Caco-2 (cell line): Measurements from ENCODE around the gene NLGN1. TPM values are rescaled to one million over a fixed set of nuclear protein-coding genes. Genes with fewer than 3 reads are reported as not detected.

Experiments
- BruUV-seq: library from RNA; stranded (reverse); fragments of 400-500 nt; replicated peaks from 2 replicates; lab custom pipeline; 2021; lab: Mats Ljungman, UMichigan
- CTCF ChIA-PET: fragments of 300-600 bp; sonication (Branson Sonifier 250); formaldehyde crosslinking; loops from one replicate; lab custom pipeline; 2022; ENCODE audit warnings: antibody characterized with exemption; lab: Charles Lee
- POLR2A ChIA-PET: fragments of 300-600 bp; sonication (Branson Sonifier 250); formaldehyde crosslinking; loops from one replicate; lab custom pipeline; 2022; ENCODE audit warnings: antibody characterized with exemption; lab: Charles Lee
- DNase-seq, 2 experiments: peaks; one replicate each; pipeline versions ENCODE4 v3.0.0 to v3.0.0-alpha.2; 2020 to 2022
- H3K27me3 ChIP-seq: replicated peaks from 2 replicates; pipeline ENCODE4 v1.6.0; 2011; ENCODE audit warnings: low read length; ENCODE audit not compliant: control insufficient read depth, insufficient read depth
- H3K36me3 ChIP-seq: 2 replicates; pipeline ENCODE4 v1.5.1; 2011; ENCODE audit warnings: low read length; ENCODE audit not compliant: control insufficient read depth, insufficient read depth
- H3K4me1 ChIP-seq: fragments of 250-450 bp; sonication (Bioruptor Pico); 2 replicates; pipeline ENCODE4 v1.5.1; 2020; ENCODE audit warnings: mild to moderate bottlenecking
- H3K4me3 ChIP-seq: 2 replicates; pipeline ENCODE4 v1.5.1; 2011; ENCODE audit warnings: low read depth, mild to moderate bottlenecking, control low read depth, low read length
- H3K9me3 ChIP-seq: fragments of 250-450 bp; sonication (Bioruptor Pico); 2 replicates; pipeline ENCODE4 v1.5.1; 2020; ENCODE audit warnings: mild to moderate bottlenecking, moderate library complexity
- H3K27ac Mint-ChIP-seq: one replicate; pipeline ENCODE4 v1.8.0; 2022; ENCODE audit warnings: mixed read lengths; ENCODE audit not compliant: unreplicated experiment
- H3K27me3 Mint-ChIP-seq: one replicate; pipeline ENCODE4 v1.8.0; 2022; ENCODE audit warnings: mixed read lengths; ENCODE audit not compliant: insufficient read depth, unreplicated experiment
- H3K36me3 Mint-ChIP-seq: one replicate; pipeline ENCODE4 v1.8.0; 2022; ENCODE audit warnings: mild to moderate bottlenecking, mixed read lengths; ENCODE audit not compliant: insufficient read depth, unreplicated experiment
- H3K4me1 Mint-ChIP-seq: one replicate; pipeline ENCODE4 v1.8.0; 2022; ENCODE audit warnings: low read depth, mixed read lengths; ENCODE audit not compliant: unreplicated experiment
- H3K4me3 Mint-ChIP-seq: one replicate; pipeline ENCODE4 v1.8.0; 2022; ENCODE audit warnings: mild to moderate bottlenecking, moderate library complexity, mixed read lengths; ENCODE audit not compliant: unreplicated experiment
- H3K9me3 Mint-ChIP-seq: one replicate; pipeline ENCODE4 v1.8.0; 2022; ENCODE audit warnings: mixed read lengths; ENCODE audit not compliant: unreplicated experiment
- CTCF ChIP-seq, 2 experiments: fragments of 200-600 bp in 1 of 2; IDR thresholded peaks; 1 replicate in 1 of 2; 2 replicates in 1 of 2; pipeline versions ENCODE4 v1.5.1 to v1.8.0; 2011 to 2022; ENCODE audit warnings: antibody characterized with exemption in 1 of 2, control low read depth in 1 of 2, inconsistent platforms in 1 of 2, low read depth in 1 of 2, low read length in 1 of 2, mild to moderate bottlenecking in 1 of 2, moderate library complexity in 1 of 2; ENCODE audit not compliant: insufficient read depth in 1 of 2, severe bottlenecking in 1 of 2, unreplicated experiment in 1 of 2
- intact Hi-C: fragments of 100-400 bp; cut with micrococcal nuclease; formaldehyde crosslinking; loops from one replicate; pipeline ENCODE4 v1.10.0; 2022; ENCODE audit not compliant: unreplicated experiment
- total RNA-seq: library from RNA; stranded (reverse); gene quantifications from 2 replicates; pipeline ENCODE4 v1.2.3, GENCODE V29; 2022

The NLGN1 gene
- total RNA-seq, 1 experiment from 2014 or later: not detected

DNA sequence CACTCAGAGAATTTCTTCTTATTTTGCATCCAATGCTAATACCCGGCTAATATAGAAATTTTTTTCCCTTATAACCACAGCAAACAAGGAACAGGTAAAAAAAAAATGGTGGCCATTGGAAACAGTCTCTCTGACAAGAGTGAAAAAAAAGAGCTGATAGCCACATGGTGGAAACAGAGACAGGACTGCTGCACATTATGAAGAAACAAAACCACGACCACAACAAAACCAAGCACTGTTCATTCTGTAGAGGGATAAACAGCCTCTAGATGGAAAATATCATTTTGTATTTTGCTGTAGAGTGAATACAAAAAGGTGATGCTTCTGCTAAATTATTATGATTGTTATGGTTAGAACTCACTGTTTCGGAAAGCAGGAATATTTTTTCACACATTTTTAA is 686.2 kb downstream of the NLGN1 start:
- Histone ChIP-seq H3K4me3 (no peak overlapping the region), H3K27me3 (no peaks in the 10 kb centered on the region), H3K36me3 (no peaks in the 10 kb centered on the region), H3K9me3 (no peaks in the 10 kb centered on the region), H3K4me1 (no peaks in the 10 kb centered on the region)
- Mint-ChIP-seq H3K4me3 (no peak overlapping the region), H3K4me1 (no peaks in the 10 kb centered on the region), H3K9me3 (no peaks in the 10 kb centered on the region), H3K27ac (no peak overlapping the region), H3K27me3 (peaks cover 2% of the 10 kb centered on the region), H3K36me3 (no peaks in the 10 kb centered on the region)
- DNase-seq: no peak
- intact Hi-C loops: no loop called here
- no peak for TF ChIP-seq CTCF (IDR thresholded peaks at IDR 0.05; ENCODE audit: insufficient read depth in 1 of 2, low read depth in 1 of 2, low read length in 1 of 2, severe bottlenecking in 1 of 2, unreplicated experiment in 1 of 2)
- POLR2A ChIA-PET: no interaction called here
- BruUV-seq: no TSS peak
- CTCF ChIA-PET: no interaction called here

- Histone ChIP-seq H3K27me3 (no peaks in the 10 kb centered on the region), H3K4me1 (no peaks in the 10 kb centered on the region), H3K4me3 (no peak overlapping the region), H3K9me3 (no peaks in the 10 kb centered on the region), H3K36me3 (no peaks in the 10 kb centered on the region)
- intact Hi-C loops: no loop called here
- Mint-ChIP-seq H3K27ac (no peak overlapping the region), H3K4me3 (no peak overlapping the region), H3K9me3 (no peaks in the 10 kb centered on the region), H3K27me3 (peaks cover 5% of the 10 kb centered on the region), H3K36me3 (no peaks in the 10 kb centered on the region), H3K4me1 (no peaks in the 10 kb centered on the region)
- no peak for DNase-seq
- ChIA-PET CTCF (no interaction called here), POLR2A (no interaction called here)
- BruUV-seq: no TSS peak
- TF ChIP-seq CTCF (IDR thresholded peaks at IDR 0.05; ENCODE audit: insufficient read depth in 1 of 2, low read depth in 1 of 2, low read length in 1 of 2, severe bottlenecking in 1 of 2, unreplicated experiment in 1 of 2): no peak
These were observed 692.0 kb downstream of the NLGN1 start for GRCh38 chr3:174089592-174089991.

DNA sequence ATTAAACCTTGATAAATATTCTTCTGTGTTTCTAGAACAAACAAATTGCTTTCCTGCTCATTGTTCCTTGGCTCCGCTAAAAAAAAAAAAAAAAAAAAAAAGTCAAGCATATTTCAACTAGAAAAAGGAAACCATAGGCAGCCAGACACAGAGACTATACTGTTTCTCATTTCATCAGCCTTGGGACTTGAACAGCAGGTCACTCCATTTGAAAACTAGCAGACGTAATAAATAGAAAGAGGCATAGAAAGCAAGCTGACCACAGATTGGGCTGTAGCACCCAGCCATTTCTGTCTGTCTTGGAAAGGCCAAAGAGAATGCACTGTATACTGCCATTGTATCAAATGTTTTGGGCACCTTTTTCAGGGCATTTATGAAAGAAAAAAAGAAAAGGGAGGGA is 697.1 kb downstream of the NLGN1 start:
- POLR2A ChIA-PET: no interaction called here
- peaks cover 3% of the 10 kb centered on the region for H3K27me3 Mint-ChIP-seq
- no peaks in the 10 kb centered on the region for H3K36me3 Mint-ChIP-seq
- no peak for TF ChIP-seq CTCF (IDR thresholded peaks at IDR 0.05; ENCODE audit: insufficient read depth in 1 of 2, low read depth in 1 of 2, low read length in 1 of 2, severe bottlenecking in 1 of 2, unreplicated experiment in 1 of 2)
- BruUV-seq: no TSS peak
- Histone ChIP-seq H3K27me3 (no peaks in the 10 kb centered on the region), H3K36me3 (no peaks in the 10 kb centered on the region), H3K4me1 (no peaks in the 10 kb centered on the region), H3K9me3 (no peaks in the 10 kb centered on the region), H3K4me3 (no peak overlapping the region)
- intact Hi-C loops: no loop called here
- no peak for DNase-seq
- CTCF ChIA-PET: no interaction called here
- H3K4me1 Mint-ChIP-seq: no peaks in the 10 kb centered on the region
- no peaks in the 10 kb centered on the region for H3K9me3 Mint-ChIP-seq
- H3K4me3 Mint-ChIP-seq: no peak overlapping the region
- no peak overlapping the region for H3K27ac Mint-ChIP-seq
